SW480 (cell line): ENCODE data around the gene OAT.

Experiments used
- DNase-seq: peaks from one replicate; pipeline ENCODE4 v3.0.0-alpha.2; 2016; ENCODE audit warnings: low spot score

OAT gene

DNA sequence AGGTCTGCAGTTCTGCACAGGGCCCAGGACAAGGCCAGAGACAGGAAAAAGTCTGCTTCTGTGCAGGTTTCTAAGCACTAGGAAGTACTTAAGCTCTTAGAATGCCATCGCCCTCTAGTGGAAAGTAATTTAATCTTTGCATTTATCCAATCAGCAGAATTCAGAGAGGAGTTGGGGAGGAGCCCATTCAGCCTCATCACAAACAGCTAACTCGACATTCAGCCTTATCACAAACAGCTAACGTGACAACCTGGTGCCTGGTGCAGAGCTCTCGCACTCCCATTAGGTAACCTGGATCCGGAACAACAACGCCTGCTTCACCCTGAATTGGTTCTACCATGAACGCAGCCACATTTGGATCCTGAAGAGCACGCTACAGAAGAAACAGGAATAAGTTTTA lies 15.2 kb downstream of the OAT start:
- peak; percentile 78 for DNase-seq

DNA sequence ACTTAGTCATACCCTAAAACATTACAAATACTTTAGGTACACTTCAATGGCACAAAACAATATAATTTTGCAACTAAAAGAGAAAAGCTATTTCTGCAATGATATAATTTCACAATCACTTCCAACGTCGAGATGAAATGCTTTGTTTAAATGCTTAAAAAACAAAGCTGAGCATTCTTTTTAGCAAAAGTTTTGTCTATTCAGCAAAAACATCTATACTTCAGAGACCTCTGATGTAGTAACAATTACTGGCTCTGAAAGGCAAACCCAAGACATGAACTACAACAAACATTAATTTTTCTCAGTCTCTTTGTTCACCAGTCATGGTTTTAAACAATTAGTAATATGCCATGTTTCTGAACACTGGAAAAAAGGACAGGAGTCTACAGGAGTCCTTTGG lies 16.4 kb downstream of the OAT start:
- DNase-seq = no peak

DNA sequence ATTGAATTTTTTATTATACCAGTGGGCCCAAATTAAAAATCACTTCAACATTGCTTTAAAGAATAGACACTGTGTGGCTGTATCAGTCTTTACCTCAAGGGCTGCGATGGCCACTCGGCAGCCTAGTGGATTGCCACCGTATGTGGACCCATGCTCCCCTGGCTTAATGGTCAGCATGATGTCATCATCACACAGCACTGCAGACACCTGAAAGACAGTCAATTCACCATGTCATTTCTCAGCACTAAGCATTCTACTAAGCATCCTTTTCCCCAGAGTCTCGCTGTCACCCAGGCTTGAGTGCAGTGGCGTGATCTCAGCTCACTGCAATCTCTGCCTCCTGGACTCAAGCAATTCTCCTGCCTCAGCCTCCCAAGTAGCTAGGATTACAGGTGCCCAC lies 17.1 kb downstream of the OAT start:
- DNase-seq = no peak

DNA sequence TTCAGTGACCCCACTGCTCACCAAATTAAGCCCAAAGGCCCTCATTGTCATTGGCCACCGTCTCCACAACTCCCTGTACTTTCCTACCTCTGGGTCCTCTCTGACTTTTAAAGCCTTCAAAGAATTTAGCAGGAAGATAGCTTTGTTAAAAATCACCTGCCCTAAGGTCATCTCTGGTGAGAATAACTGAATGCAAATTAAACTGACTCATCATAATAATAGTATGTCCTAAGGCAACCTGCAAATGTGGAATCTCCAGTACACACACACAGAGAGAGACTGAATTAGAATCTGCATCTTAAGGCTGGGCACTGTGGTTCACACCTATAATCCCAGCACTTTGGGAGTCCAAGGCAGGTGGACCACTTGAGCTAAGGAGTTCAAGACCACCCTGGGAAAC lies 24.1 kb downstream of the OAT start:
- DNase-seq = no peak

DNA sequence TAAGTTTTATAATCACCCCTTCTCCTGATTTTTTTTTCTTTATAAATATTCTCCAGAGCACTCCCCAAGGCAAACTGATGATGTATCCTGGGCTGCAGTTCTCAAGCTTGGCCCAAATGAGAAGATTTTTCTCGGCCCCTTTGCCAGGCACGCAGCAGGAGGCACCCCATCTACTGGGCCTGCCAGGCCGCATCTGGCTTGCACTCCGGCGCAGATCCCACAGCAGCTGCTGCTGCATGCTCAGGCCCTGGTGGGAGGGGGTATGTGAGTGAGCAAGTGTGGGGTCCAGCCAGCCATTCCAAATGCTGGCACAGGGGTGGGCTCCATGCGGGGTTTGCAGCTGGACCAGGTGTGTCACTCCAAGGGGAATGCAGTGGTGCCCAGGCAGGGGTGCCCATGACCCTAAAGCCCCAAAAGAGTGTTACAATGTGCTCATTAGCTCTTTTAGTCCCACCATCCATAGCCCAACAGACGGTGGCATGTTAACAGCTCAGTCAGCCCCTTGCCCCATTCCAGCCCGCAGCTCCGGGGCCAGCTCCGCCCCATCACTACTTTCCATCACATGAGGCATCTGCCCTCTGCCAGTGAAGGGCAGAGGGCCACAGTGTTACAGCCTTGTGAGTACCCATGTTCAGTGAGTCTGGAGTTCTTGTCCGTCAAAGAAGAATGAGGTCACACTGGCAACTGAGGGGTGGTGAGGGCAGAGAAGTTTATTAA lies 25.9 kb downstream of the OAT start:
- no peak for DNase-seq

DNA sequence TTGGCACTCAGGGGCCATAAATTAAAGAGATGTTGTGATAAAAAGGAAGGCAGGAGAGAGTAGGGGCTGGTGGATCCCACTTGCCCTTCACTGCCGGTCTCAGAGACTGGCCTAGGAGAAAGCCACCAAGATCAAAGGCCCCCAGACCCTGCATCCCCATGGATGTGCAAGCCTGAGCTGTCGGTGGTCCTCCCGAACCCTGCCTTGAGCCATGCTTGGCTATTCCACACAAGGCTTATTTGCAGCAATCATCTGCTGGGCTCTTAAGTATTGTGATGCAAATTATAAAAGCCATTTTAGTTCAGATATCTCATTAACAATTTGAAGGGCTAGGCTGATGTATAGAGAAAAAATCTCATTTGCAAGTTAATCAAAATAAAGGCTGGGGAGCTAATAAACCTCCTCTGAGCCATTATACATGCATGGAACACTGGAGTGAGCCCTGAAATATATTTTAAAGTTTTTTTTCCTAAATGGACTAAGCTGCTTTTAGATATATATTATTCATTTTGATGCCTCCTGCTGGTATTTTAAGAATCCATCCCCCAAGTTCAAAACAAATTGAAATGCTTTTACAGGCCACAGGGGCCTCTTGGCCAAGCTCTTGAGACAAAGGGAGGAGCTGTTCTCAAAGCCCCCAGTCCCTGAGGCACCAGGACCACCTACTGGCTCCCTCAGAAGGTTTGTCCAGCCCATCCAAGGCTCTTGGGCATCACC lies 28.1 kb downstream of the OAT start:
- no peak for DNase-seq

DNA sequence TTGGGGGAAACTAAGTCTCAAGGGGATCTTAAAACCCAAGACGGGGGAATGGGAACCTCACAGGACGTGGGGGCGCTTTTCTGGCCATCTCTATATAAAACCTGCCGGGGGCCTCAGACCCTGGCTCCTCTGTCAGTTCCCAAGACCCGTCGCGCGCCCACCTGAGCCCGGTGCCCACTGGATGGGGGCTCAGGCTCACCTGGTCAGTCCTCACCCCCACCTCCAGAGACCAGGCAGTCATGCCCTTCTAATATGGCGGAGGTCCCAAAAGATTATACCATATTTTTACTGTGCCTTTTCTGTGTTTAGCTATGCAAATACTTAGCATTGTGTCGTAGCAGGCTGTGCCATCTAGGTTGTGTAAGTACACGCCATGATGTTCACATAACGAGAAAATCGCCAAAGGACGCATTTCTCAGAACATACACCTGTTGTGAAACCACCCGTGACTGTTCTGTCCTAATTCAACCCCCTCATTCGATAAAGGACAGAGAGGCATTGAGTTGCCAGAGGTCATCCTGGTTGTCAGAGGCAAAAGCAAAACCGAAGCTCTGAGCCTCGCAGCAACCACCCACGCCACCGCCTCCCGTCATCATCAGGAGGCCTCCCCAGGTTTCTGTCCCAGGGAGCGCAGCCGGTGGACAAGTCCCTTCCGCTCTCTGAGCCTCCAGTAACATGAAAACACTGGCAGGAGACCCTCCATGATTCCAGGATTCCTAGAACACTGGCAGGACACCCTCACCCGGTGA lies 28.9 kb downstream of the OAT start:
- no peak for DNase-seq

DNA sequence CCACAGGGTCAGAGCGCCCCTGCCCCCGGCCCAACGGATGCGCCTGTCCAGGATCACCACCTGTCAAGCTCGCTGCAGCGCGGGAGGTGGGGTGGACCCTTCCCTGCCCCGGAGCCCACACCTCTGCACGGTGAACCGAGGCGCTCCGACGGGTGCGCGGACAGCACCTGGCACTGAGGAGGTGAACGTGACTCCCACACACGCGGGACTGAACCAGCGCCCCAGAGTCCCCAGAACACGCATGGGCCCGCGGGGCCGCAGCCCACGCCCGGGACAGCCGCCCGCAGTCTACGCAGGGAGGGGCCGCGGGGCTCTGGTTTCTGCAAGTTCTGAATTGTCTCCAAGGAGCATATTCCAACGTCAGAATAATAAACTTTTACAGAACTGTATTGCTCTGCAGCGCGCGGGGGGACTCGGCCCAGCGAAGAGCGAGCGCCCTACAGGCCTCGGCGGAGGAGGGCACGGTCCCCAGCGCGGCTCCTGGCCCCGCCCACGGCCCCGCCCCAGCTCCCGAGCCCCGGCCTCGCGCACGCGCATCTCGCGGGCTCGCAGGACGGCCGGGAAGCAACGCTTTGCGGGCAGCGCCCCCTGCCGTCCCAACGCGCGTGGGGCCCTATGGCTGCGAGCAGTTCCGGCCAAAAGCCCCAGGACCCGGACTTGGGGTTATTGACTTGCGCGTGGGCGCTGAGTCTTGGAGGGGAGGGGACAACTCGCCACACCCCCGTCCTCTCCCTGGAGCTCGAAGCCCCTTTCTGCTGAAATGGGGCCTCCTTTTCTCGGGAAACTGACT lies 29.7 kb downstream of the OAT start:
- peak; percentile 71 for DNase-seq

DNA sequence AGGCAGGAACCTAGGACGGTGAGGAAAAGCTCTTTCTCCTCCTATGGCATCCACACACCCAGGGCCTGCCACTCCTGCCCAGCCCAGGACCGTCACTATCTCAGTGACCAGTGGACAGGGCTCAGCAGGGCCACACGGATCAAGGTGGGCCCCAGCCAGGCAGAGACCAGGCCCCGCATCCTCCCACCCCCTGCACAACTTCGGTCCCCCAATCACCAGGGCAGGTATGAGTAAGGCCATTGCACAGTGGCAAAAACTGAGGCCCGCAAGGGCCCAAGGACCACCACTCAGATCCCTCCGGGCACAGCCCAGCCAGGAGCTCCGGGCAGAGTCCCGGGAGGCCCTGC lies 30.3 kb downstream of the OAT start:
- no peak for DNase-seq

DNA sequence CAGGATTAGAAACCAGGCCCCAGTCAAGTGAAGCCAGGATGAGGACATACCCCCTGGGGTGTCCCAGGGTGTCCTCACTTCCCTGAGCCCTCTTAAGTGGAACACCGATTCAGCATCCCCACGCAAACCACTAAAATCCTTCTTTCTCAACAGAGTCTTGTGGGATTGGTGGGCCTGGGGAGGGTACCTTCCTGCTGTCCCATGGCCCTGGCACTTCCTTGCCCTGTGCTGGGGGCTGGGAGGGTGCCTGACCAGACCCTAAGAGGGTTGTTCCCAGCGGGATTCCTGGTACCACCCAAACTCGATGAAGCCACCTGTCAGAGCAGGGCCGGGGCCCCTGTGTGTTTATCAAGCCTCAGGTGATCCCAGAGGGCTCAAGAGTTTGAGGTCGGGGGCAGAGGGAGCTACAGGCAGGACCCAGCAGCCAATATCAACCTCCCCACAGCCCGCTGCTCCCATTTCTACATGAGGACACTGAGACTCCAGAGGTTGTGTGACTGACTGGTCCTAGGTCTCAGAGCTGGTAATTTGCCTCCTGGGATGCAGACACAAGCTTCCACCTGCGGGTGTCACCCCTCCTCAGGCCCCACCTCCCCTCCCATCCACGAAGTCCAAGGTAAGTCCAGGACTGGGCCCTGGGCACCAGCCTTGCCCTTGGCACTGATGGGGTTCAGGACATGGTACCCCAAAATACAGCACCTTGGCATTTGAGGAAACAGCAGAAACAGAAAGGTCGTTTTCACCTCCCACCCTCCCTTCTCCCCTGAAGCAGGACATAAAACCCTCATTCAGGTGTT lies 31.4 kb downstream of the OAT start:
- DNase-seq = no peak

DNA sequence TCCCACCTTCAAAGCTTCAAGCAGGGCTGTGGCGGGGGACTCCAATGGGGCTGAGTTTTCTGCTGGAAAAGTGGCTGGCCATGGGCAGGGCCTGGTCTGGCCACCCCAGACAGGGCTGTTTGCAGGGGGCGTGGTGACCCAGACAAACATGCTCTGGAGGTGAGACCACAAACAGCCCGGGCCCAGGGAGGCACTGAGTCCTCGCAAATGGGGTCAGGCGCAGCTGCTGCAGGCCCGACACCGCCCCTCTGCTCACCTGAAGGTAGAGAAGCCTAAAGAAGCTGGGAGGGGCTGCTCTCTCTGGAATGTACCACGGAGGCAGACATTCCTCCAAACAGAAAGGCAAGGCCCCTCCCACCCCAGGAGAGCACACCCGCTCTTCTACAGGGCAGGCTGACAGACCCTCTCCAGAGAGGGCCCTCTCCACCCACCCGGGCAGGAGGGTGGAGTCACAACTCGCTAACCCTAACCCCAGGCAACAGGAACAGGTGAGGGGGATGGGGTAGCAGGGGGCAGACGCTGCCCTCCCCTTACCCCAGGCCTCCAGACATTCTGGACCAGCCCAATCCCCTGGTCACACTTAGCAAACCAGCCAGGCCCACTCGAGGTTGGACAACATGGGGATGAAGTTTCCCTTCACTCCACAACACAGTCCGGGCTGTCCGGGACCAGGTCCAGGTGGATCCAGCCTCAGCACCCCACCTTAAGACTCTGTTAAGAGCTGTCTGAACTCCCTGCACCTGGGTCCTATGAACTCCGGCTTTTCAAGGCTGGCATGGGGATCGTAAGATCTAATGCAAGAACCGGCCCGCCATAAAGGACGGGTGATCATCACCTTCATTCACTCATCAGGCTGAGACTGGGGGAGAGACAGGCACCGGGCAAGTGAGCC lies 32.3 kb downstream of the OAT start:
- DNase-seq = no peak

DNA sequence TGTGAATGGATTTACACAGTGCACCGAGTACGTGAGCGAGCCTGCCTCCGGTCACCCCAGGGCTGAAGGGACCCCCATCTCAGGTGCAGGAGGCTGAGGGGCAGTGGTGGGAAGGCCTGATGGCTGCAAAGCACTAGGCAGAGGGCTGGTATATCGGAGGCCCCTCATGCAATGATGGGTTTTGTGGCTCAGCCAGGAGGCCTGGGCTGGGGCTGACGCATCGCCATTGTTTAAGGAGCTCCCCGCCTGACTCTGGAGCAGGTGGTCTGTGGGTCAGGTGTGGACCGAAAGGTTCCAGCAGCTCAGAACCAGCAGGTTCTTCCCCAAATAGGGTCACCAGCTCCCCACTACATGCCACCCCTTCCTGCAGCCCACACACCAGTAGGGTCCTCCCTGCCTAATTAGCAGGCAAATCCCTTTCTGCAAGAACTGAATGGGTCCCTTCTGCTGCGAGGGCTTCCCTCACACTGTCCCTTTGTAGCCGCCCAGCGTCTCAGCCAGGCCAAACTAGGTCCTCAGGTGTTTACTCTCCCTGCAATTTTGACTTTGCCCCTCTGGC lies 33.0 kb downstream of the OAT start:
- no peak for DNase-seq

DNA sequence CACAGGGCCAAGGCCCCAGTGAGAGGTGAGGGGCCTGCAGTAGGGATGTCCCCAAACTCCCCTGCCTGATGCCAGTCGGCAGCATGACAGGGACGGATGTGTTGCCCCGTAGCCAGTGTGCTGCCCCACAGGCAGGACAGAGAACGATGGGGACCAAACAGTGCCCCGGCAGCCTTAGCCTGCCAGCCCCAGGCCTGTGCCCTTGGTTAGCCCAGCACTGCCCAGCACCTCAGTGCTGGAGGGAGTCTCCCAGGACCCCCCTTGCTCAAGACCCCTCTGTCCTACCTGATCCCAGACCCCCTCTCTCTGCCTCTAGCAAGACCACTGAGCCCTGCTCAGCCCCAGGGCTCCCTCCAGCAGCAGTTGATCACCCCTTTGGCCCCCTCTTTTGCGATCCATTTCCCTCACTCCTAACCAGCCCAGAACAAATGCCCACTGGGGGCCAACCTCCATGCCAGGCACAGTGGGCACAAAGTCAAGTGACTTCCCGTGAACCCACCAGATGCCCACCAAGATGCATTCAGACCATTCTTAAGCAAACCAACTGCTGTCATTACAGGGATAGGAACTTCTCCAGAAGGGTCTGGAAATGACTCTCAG lies 34.0 kb downstream of the OAT start:
- no peak for DNase-seq

DNA sequence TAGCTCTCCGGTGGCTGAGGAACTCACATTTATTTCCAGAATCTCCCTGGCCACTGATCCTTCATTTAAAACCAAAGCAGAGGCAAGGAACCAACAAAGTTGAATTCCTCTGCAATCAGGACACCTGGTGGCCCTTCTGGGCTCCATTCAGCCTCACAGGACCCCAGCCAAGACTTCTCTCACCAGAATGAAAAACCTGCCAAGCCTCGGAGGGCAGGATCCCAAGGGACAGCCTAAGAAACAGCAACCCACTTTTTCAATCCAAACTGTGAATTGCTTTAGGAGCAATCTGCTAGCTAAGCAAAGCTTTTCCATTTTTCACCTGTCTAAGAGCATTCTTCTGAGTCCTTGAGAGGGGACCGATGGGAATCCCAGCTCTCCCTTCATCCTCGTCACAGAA lies 34.6 kb downstream of the OAT start:
- DNase-seq = no peak

DNA sequence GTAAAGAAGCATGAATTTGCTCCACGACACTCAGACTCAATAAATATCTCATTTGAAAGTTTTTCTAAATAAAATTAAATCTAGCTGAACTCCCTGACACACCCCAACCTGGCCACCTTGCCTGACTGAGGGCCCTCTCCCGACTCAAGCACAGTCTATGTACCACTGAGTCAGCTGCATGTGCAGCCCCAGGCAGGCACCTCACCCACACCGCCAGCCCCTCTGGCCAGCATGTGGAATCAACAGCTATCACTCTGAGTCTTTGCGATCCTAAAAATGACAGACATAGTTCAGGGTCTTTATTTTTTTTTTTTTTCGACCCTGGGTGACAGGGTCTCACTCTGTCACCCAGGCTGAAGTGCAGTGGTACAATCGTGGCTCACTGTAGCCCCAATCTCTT lies 35.2 kb downstream of the OAT start:
- DNase-seq = no peak

DNA sequence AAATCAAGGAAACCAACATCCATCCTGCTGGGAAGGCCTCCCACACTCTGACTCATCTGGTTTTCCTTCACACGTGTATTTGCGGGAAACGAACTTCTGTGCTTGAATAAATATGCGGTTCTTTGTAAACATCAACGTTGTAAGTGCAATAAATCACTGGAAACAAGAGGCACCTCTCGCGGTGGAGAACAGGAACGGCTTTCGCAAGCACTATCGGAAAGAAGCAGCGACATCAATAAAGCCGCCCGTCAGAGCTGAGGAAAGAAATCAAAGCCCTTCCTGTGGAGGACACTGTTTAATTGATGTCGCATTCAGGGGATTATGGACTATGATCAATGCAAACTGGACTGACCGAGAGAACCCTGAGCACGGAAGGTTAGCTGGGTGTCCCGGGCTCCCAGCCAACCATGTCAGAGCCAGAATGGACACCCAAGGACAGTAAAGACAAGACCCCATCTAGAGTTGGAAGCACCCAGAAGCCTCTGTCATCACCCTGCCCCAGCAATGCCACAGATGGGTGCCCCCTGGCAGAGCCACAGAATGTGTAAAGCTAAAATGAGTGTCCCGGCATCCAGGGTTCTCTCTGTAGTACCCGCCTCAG lies 37.6 kb downstream of the OAT start:
- DNase-seq = peak; percentile 98

DNA sequence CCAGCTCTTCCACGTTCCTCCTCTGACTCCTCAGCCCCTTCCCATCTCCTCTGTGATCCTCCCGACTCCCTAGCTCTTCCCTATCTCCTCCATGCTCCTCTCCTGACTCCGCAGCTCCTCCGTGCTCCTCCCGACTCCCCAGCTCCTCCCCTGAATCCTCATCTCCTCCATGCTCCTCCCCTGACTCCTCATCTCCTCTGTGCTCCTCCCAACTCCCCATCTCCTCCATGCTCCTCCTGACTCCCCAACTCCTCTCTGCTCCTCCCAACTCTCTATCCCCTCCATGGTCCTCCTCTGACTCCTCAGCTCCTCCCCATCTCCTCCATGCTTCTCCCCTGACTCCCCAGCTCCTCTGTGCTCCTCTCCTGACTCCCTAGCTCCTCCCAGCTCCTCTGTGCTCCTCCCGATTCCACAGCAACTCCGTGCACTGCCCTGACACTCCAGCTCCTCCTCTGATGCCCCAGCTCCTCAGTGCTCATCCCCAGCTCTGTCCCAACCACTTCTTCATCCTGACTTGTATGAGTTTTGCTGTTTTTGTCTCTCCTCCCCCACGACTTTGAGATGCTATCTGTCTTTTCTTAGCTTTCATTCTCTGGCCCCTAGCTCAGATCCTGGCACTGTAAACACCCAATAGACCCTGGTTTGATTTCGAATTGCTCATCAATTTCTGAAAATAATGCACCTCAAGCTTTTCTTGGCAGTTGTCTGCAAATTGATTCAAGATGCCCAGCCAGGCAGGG lies 38.3 kb downstream of the OAT start:
- DNase-seq = no peak

DNA sequence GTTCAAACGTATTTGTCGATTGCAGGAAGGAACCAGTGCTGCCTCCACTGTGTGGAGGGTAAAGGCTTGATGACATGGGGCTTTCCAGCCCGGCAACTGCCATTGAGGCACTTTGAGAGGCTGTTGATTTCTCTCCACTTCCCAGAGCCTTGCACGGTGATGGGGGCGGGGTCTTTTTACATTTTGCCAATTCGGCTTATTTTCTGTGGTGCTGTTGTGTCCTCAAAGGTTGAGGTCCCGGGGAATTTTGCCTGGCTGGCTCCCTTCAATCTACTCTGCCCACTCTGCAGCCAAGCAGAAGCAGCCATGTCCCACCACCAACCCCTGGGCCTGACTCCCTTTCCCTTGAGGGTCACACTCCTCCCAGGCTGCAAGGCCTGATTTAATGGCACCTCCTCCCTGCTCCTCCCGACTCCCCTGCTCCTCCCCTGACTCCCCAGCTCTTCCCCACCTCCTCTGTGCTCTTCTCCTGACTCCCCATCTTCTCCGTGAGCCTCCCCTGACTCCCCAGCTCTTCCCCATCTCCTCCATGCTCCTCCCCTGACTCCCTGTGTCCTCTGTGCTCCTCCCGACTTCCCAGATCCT lies 39.0 kb downstream of the OAT start:
- DNase-seq = no peak
